WERI-Rb-1 (cell line): Measurements from ENCODE around the gene GNG7.

Experiments
- DNase-seq: peaks from one replicate; pipeline ENCODE4 v3.0.0-alpha.2; 2020
- H3K27ac ChIP-seq: fragments of 250-450 bp; sonication (Bioruptor Pico); 2 replicates; pipeline ENCODE4 v1.5.1; 2020; ENCODE audit warnings: mild to moderate bottlenecking, moderate library complexity
- H3K27me3 ChIP-seq: fragments of 250-450 bp; sonication (Bioruptor Pico); 2 replicates; pipeline ENCODE4 v1.5.1; 2021; ENCODE audit warnings: mild to moderate bottlenecking, low read depth, moderate library complexity; ENCODE audit not compliant: insufficient read depth, severe bottlenecking
- H3K36me3 ChIP-seq: fragments of 250-450 bp; sonication (Bioruptor Pico); 2 replicates; pipeline ENCODE4 v1.5.1; 2020; ENCODE audit warnings: mild to moderate bottlenecking, moderate library complexity
- H3K4me3 ChIP-seq: 2 replicates; pipeline ENCODE4 v1.5.1; 2011; ENCODE audit warnings: low read depth, mild to moderate bottlenecking, control low read depth, low read length
- H3K9me3 ChIP-seq: fragments of 250-450 bp; sonication (Bioruptor Pico); 2 replicates; pipeline ENCODE4 v1.5.1; 2021; ENCODE audit warnings: mild to moderate bottlenecking, moderate library complexity; ENCODE audit not compliant: severe bottlenecking
- TF ChIP-seq, protein P1 (sequence below): IDR thresholded peaks from 2 replicates; pipeline ENCODE4 v1.5.1; 2011; ENCODE audit warnings: low read depth, mild to moderate bottlenecking, control low read depth, inconsistent platforms, low read length

The GNG7 gene

GRCh38 chr19:2711875-2712205 is 9.3 kb upstream of the GNG7 start:
- H3K9me3 ChIP-seq: peaks cover 8% of the 10 kb centered on the region
- no peak overlapping the region for H3K27ac ChIP-seq
- peaks cover 7% of the 10 kb centered on the region for H3K36me3 ChIP-seq
- no peaks in the 10 kb centered on the region for H3K27me3 ChIP-seq
- TF ChIP-seq, protein P1, sequence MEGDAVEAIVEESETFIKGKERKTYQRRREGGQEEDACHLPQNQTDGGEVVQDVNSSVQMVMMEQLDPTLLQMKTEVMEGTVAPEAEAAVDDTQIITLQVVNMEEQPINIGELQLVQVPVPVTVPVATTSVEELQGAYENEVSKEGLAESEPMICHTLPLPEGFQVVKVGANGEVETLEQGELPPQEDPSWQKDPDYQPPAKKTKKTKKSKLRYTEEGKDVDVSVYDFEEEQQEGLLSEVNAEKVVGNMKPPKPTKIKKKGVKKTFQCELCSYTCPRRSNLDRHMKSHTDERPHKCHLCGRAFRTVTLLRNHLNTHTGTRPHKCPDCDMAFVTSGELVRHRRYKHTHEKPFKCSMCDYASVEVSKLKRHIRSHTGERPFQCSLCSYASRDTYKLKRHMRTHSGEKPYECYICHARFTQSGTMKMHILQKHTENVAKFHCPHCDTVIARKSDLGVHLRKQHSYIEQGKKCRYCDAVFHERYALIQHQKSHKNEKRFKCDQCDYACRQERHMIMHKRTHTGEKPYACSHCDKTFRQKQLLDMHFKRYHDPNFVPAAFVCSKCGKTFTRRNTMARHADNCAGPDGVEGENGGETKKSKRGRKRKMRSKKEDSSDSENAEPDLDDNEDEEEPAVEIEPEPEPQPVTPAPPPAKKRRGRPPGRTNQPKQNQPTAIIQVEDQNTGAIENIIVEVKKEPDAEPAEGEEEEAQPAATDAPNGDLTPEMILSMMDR: no peak
- DNase-seq: no peak
- H3K4me3 ChIP-seq: no peak overlapping the region

DNA sequence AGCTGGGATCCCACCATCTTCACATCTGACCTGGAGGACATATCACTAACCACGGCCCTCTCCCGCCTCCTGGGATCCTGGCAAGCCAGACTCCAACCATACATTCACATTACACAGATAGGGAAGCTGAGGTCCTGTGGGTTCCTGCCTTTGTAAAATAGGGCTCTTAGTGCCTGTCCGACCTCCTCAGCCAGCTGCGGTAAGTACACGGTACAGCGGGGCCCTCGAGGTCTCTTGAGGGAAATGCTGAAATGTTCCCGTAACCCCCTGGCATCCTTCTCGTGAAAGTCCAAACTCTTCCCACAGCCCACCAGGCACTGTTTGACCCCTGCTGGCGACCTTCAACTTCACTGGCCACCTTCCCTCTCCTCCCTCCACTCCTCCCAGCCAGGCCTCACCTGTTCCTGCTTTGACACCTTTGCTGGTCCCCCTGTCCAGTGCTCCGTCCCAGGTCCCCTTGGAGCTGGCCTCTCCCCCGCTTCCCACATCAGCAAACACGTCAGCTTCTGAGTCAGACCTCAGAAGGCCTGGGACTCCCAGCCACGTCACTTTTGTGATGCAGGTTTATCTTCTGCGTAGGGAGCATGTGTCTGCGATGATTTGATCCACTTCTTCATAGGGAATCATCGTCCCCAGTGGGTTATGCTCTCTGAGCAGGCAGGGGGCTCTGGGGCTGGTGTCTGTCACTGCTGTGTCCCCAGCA is 8.8 kb upstream of the GNG7 start:
- TF ChIP-seq, protein P1: no peak
- Histone ChIP-seq H3K36me3 (peaks cover 3% of the 10 kb centered on the region), H3K4me3 (no peak overlapping the region), H3K9me3 (peaks cover 8% of the 10 kb centered on the region), H3K27ac (no peak overlapping the region), H3K27me3 (no peaks in the 10 kb centered on the region)
- DNase-seq: no peak

DNA sequence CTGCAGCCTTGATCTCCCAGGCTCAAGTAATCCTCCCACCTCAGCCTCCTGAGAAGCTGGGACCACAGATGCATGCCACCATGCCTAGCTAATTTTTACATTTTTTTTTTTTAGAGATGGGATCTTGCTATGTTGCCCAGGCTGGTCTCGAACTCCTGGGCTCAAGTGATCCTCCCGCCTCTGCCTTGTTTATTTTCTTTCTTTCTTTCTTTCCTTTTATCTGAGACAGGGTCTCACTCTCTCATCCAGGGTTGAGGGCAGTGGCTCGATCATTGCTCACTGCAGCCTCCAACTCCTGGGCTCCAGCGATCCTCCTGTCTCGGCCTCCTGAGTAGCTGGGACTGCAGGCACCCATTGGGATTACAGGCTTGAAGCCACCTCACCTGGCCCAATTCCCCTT is 3.8 kb upstream of the GNG7 start:
- TF ChIP-seq, protein P1: no peak
- DNase-seq: no peak

DNA sequence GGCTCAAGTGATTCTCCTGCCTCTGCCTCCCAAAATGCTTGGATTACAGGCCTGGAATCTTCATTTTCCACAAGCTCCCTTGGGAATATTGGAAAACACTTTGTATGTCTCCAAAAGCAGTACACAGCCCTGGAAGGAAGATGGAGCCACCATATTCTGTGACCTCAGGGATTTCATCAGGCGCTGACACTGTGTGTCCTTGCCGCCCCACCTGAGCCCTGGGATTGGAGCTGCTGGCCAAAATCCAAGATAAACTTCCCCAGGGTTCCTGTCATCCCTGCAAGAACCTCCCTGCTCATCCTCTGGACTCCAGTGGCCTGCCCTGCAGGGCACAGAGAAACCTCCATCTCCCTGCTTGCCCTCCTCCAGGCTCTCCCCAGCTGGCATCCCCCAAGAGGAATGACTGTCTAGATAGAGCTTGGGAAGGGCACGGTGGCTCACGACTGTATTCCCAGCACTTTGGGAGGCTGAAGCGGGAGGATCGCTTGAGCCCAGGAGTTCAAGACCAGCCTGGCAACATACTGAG is 1.3 kb upstream of the GNG7 start:
- TF ChIP-seq, protein P1: no peak

More for the DNA sequence above, 3.8 kb upstream of the GNG7 start:
- Histone ChIP-seq H3K36me3 (no peaks in the 10 kb centered on the region), H3K27me3 (peaks cover 4% of the 10 kb centered on the region), H3K9me3 (no peaks in the 10 kb centered on the region), H3K4me3 (no peak overlapping the region), H3K27ac (no peak overlapping the region)

DNA sequence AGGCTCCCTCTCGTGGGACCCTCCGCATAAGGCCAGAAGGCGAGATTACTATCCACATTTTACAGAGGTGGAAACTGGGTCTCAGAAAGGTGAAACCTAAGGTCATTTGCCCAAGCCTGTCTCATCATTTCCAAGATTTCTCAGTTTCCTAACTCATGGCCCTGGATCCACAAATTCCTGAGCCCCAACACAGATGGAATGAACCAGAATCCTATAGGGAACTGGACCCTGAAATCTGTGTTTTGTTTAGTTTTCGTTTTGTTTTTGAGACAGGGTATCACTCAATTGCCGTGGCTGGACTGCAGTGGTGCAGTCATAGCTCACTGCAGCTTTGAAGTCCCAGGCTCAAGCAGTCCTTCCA is 563 bp upstream of the GNG7 start:
- Histone ChIP-seq H3K36me3 (no peaks in the 10 kb centered on the region), H3K27ac (no peak overlapping the region), H3K27me3 (peaks cover 12% of the 10 kb centered on the region), H3K9me3 (no peaks in the 10 kb centered on the region), H3K4me3 (peak overlapping the region; percentile 13; the same call in 1 of the 2 replicates)
- TF ChIP-seq, protein P1: no peak
- DNase-seq: no peak

More for the DNA sequence above, 1.3 kb upstream of the GNG7 start:
- peaks cover 12% of the 10 kb centered on the region for H3K27me3 ChIP-seq
- no peaks in the 10 kb centered on the region for H3K36me3 ChIP-seq
- no peaks in the 10 kb centered on the region for H3K9me3 ChIP-seq
- H3K4me3 ChIP-seq: no peak overlapping the region
- H3K27ac ChIP-seq: no peak overlapping the region
- DNase-seq: no peak
